Urinary bladder (tissue), 4 donors: Measurements from ENCODE around the gene ICAM4. TPM values are rescaled to one million over a fixed set of nuclear protein-coding genes. Genes with fewer than 3 reads are reported as not detected.
"Not testable (repeated sequence)": the region's sequence is repeated elsewhere in the genome, so short reads cannot be mapped to it uniquely, and the experiment has no call there.

Source experiments
- DNase-seq: peaks from one replicate; pipeline ENCODE4 v3.0.0-alpha.2; 2015; ENCODE audit errors: extremely low spot score
- H3K27ac ChIP-seq: one replicate; pipeline ENCODE4 v1.5.1; 2013; ENCODE audit warnings: low read depth, mild to moderate bottlenecking, moderate library complexity
- H3K36me3 ChIP-seq: one replicate; pipeline ENCODE4 v1.6.1; 2013; ENCODE audit warnings: mild to moderate bottlenecking, moderate library complexity; ENCODE audit not compliant: insufficient read depth
- H3K4me1 ChIP-seq: one replicate; pipeline ENCODE4 v1.6.1; 2013; ENCODE audit warnings: mild to moderate bottlenecking, moderate library complexity; ENCODE audit not compliant: insufficient read depth
- H3K4me3 ChIP-seq: one replicate; pipeline ENCODE4 v1.5.1; 2013; ENCODE audit warnings: low read depth, low read length
- WGBS: extraction: QIAGEN DNeasy Blood & Tissue Kit; methylation state at CpG from one replicate; pipeline ENCODE4 v1.1.7; 2013; 5-methylcytosine and 5-hydroxymethylcytosine counted together
- polyA plus RNA-seq: library from polyadenylated mRNA; stranded (reverse); fragments of 200-250 nt; gene quantifications from one replicate; pipeline ENCODE4 v1.2.3, GENCODE V29; 2013
- total RNA-seq: library from RNA; depleted of rRNA; stranded (reverse); fragments of >200 nt; gene quantifications from one replicate; pipeline ENCODE4 v1.2.3, GENCODE V29; 2014
- donor health status: healthy with polysubstance abuse.
- donor health status: healthy.

Gene ICAM4
- 2.6 TPM for total RNA-seq
- polyA plus RNA-seq = 1.4 TPM

GRCh38 chr19:10286803-10287737, at the start of gene ICAM4:
TSS of gene ICAM4 (plus strand) at chr19:10286955. CDS start at chr19:10287013, 58 bp downstream.
- DNase-seq = no peak
- peaks cover 4% of the 10 kb centered on the region for H3K4me1 ChIP-seq
- no peaks in the 10 kb centered on the region for H3K36me3 ChIP-seq
- H3K27ac ChIP-seq = no peak within 1 kb of the TSS
- H3K4me3 ChIP-seq = no peak within 1 kb of the TSS
- WGBS = 5% methylated on average over 59 of the region's 59 CpGs

GRCh38 chr19:10237702-10238101, 49.1 kb upstream of the ICAM4 start:
- no peak for DNase-seq
- Histone ChIP-seq H3K4me3 (no peak overlapping the region), H3K27ac (no peak overlapping the region), H3K36me3 (no peaks in the 10 kb centered on the region), H3K4me1 (no peaks in the 10 kb centered on the region)
- WGBS = 74% methylated on average over 6 of the region's 6 CpGs

GRCh38 chr19:10238172-10238783, 48.5 kb upstream of the ICAM4 start:
- no peak overlapping the region for H3K4me3 ChIP-seq
- 44% methylated on average over 12 of the region's 12 CpGs for WGBS
- peak; percentile 81 for DNase-seq
- H3K36me3 ChIP-seq = no peaks in the 10 kb centered on the region
- no peaks in the 10 kb centered on the region for H3K4me1 ChIP-seq
- H3K27ac ChIP-seq = no peak overlapping the region

GRCh38 chr19:10241826-10242449, 44.8 kb upstream of the ICAM4 start:
- WGBS = 96% methylated on average over 11 of the region's 11 CpGs

GRCh38 chr19:10243606-10244005, 43.1 kb upstream of the ICAM4 start:
- H3K36me3 ChIP-seq = no peaks in the 10 kb centered on the region
- WGBS = 90% methylated on average over 7 of the region's 7 CpGs
- no peak overlapping the region for H3K4me3 ChIP-seq
- H3K4me1 ChIP-seq = no peaks in the 10 kb centered on the region
- H3K27ac ChIP-seq = no peak overlapping the region
- DNase-seq = no peak

More at GRCh38 chr19:10241826-10242449, 44.8 kb upstream of the ICAM4 start:
- H3K27ac ChIP-seq, DNase-seq, H3K36me3 ChIP-seq, H3K4me3 ChIP-seq, H3K4me1 ChIP-seq: not testable (repeated sequence)

GRCh38 chr19:10245189-10245939, 41.4 kb upstream of the ICAM4 start:
- H3K27ac ChIP-seq = no peak overlapping the region
- no peak for DNase-seq
- H3K36me3 ChIP-seq = no peaks in the 10 kb centered on the region
- H3K4me3 ChIP-seq = no peak overlapping the region
- no peaks in the 10 kb centered on the region for H3K4me1 ChIP-seq
- WGBS = 78% methylated on average over 9 of the region's 9 CpGs

GRCh38 chr19:10246511-10246910, 40.2 kb upstream of the ICAM4 start:
- Histone ChIP-seq H3K4me1 (no peaks in the 10 kb centered on the region), H3K4me3 (no peak overlapping the region), H3K27ac (no peak overlapping the region), H3K36me3 (no peaks in the 10 kb centered on the region)
- WGBS = 85% methylated on average over 6 of the region's 6 CpGs
- DNase-seq = no peak

GRCh38 chr19:10251792-10252694, 34.7 kb upstream of the ICAM4 start, which contains the start of gene MRPL4:
TSS of gene MRPL4 (plus strand) at chr19:10252214. CDS start at chr19:10252254, 40 bp downstream.
- no peaks in the 10 kb centered on the region for H3K4me1 ChIP-seq
- H3K4me3 ChIP-seq = peak within 1 kb of the TSS; percentile 70
- no peak within 1 kb of the TSS for H3K27ac ChIP-seq
- DNase-seq = peak; percentile 99
- under 1% methylated on average over 77 of the region's 77 CpGs for WGBS
- H3K36me3 ChIP-seq = no peaks in the 10 kb centered on the region

GRCh38 chr19:10252707-10253106, 34.0 kb upstream of the ICAM4 start:
- no peak overlapping the region for H3K27ac ChIP-seq
- WGBS = 24% methylated on average over 8 of the region's 8 CpGs
- H3K4me3 ChIP-seq = peak overlapping the region; percentile 70
- DNase-seq = no peak
- H3K36me3 ChIP-seq = no peaks in the 10 kb centered on the region
- no peaks in the 10 kb centered on the region for H3K4me1 ChIP-seq

GRCh38 chr19:10254244-10254643, 32.5 kb upstream of the ICAM4 start:
- 92% methylated on average over 3 of the region's 3 CpGs for WGBS
- H3K27ac ChIP-seq = no peak overlapping the region
- DNase-seq = no peak
- no peak overlapping the region for H3K4me3 ChIP-seq
- no peaks in the 10 kb centered on the region for H3K36me3 ChIP-seq
- H3K4me1 ChIP-seq = no peaks in the 10 kb centered on the region

GRCh38 chr19:10255358-10255757, 31.4 kb upstream of the ICAM4 start:
- no peak for DNase-seq
- H3K4me3 ChIP-seq = no peak overlapping the region
- WGBS = 92% methylated on average over 2 of the region's 2 CpGs
- no peaks in the 10 kb centered on the region for H3K36me3 ChIP-seq
- H3K4me1 ChIP-seq = no peaks in the 10 kb centered on the region
- no peak overlapping the region for H3K27ac ChIP-seq

GRCh38 chr19:10256551-10256950, 30.2 kb upstream of the ICAM4 start:
- Histone ChIP-seq H3K4me3 (no peak overlapping the region), H3K4me1 (no peaks in the 10 kb centered on the region), H3K36me3 (no peaks in the 10 kb centered on the region), H3K27ac (no peak overlapping the region)
- 74% methylated on average over 18 of the region's 18 CpGs for WGBS
- no peak for DNase-seq
